Astrocyte (in vitro differentiated cells and primary cell): ENCODE results near the gene SNCA. TPM values are rescaled to one million over a fixed set of nuclear protein-coding genes. Genes with fewer than 3 reads are reported as not detected.
A peak's percentile ranks its signal among the peaks of the same experiment; 100 is the strongest.

Source experiments
- DNase-seq: peaks from one replicate; pipeline ENCODE4 v3.0.0-alpha.2; 2010; ENCODE audit warnings: low read depth
- FAIRE-seq: peaks from 2 replicates; lab custom pipeline; 2011; peaks lifted over from hg19 to GRCh38; lab: Jason Lieb, UNC
- H2AFZ ChIP-seq: 2 replicates; pipeline ENCODE4 v1.6.0; 2012; ENCODE audit warnings: low read depth, low read length, inconsistent platforms
- H3K27ac ChIP-seq: 2 replicates; pipeline ENCODE4 v1.5.1; 2011; ENCODE audit warnings: low read depth, low read length, inconsistent platforms
- H3K27me3 ChIP-seq: 2 replicates; pipeline ENCODE4 v1.6.0; 2011; ENCODE audit warnings: low read length, inconsistent platforms; ENCODE audit not compliant: insufficient read depth
- H3K36me3 ChIP-seq: 2 replicates; pipeline ENCODE4 v1.5.1; 2011; ENCODE audit warnings: low read length, inconsistent platforms; ENCODE audit not compliant: insufficient read depth
- H3K4me1 ChIP-seq: 2 replicates; pipeline ENCODE4 v1.5.1; 2011; ENCODE audit warnings: low read length, inconsistent platforms; ENCODE audit not compliant: insufficient read depth
- H3K4me2 ChIP-seq: 2 replicates; pipeline ENCODE4 v1.6.0; 2012; ENCODE audit warnings: low read length, inconsistent platforms
- H3K4me3 ChIP-seq: 2 replicates; pipeline ENCODE4 v1.5.1; 2011; ENCODE audit warnings: low read depth, mild to moderate bottlenecking, low read length, inconsistent platforms; ENCODE audit not compliant: insufficient read depth
- H3K79me2 ChIP-seq: 2 replicates; pipeline ENCODE4 v1.6.0; 2012; ENCODE audit warnings: mild to moderate bottlenecking, low read length, inconsistent platforms; ENCODE audit not compliant: insufficient read depth
- H3K9ac ChIP-seq: 2 replicates; pipeline ENCODE4 v1.6.0; 2012; ENCODE audit warnings: mild to moderate bottlenecking, low read length, inconsistent platforms
- H3K9me3 ChIP-seq: 2 replicates; pipeline ENCODE4 v1.5.1; 2012; ENCODE audit warnings: low read depth, mild to moderate bottlenecking, low read length, inconsistent platforms; ENCODE audit not compliant: insufficient read depth
- H4K20me1 ChIP-seq: 2 replicates; pipeline ENCODE4 v1.6.0; 2012; ENCODE audit warnings: low read length, inconsistent platforms; ENCODE audit not compliant: insufficient read depth
- H3K27ac Mint-ChIP-seq: one replicate; pipeline ENCODE4 v1.8.0; 2021; ENCODE audit warnings: mild to moderate bottlenecking, mixed read lengths; ENCODE audit not compliant: unreplicated experiment
- H3K27me3 Mint-ChIP-seq: one replicate; pipeline ENCODE4 v1.8.0; 2021; ENCODE audit warnings: low read depth, mixed read lengths; ENCODE audit not compliant: unreplicated experiment
- H3K36me3 Mint-ChIP-seq: one replicate; pipeline ENCODE4 v1.8.0; 2021; ENCODE audit warnings: low read depth, mixed read lengths; ENCODE audit not compliant: unreplicated experiment
- H3K4me1 Mint-ChIP-seq: one replicate; pipeline ENCODE4 v1.8.0; 2021; ENCODE audit warnings: low read depth, mixed read lengths; ENCODE audit not compliant: unreplicated experiment
- H3K4me3 Mint-ChIP-seq: one replicate; pipeline ENCODE4 v1.8.0; 2021; ENCODE audit warnings: mild to moderate bottlenecking, moderate library complexity, mixed read lengths; ENCODE audit not compliant: unreplicated experiment
- H3K9me3 Mint-ChIP-seq: one replicate; pipeline ENCODE4 v1.8.0; 2021; ENCODE audit warnings: mild to moderate bottlenecking, mixed read lengths; ENCODE audit not compliant: unreplicated experiment
- CTCF ChIP-seq: IDR thresholded peaks from 2 replicates; pipeline ENCODE4 v1.5.1; 2011; ENCODE audit warnings: low read depth, mild to moderate bottlenecking, inconsistent platforms, low read length, moderate library complexity; ENCODE audit not compliant: insufficient read depth
- EZH2 ChIP-seq: IDR thresholded peaks from 2 replicates; pipeline ENCODE4 v1.6.1; 2012; ENCODE audit warnings: mild to moderate bottlenecking, low read length, inconsistent platforms; ENCODE audit not compliant: insufficient read depth
- total RNA-seq: library from RNA; stranded (reverse); gene quantifications from 2 replicates; pipeline ENCODE4 v1.2.1, GENCODE V29; 2021

Gene SNCA
- total RNA-seq, 1 donor from 2014 or later, result 27.3 TPM

DNA sequence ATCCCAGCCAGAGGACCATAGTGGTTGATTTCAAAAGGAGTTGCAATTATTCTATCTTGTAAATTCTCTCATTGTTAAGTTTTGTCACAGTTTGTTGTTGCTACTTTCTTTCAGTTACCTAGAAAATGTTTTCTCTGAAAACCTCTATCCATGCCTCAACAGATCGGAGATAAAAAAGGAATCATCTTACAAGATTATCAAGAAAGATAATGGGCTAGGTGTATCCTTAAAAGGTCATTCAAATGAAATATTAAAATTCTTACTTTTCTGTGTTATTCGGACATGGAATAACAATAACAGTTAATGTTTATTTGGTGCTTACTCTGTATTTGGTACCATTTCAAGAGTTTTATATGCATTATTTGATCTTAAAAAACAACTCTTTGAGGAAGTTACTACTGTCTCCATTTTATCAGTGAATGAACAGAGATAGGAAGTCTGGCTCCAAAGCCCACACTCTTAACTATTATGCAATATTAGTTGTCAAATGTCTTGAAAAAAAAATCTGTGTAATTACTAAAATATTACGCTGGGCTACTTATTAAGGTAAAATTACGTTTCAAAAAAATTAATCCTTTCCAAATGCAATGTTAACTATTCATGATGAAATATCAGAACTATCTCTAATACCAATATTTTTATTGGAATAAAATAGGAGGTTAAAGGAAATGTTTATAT lies 97.5 kb downstream of the SNCA start:
- Mint-ChIP-seq H3K4me1 (no peaks in the 10 kb centered on the region), H3K27me3 (no peaks in the 10 kb centered on the region), H3K36me3 (no peaks in the 10 kb centered on the region), H3K27ac (no peak overlapping the region), H3K9me3 (no peaks in the 10 kb centered on the region), H3K4me3 (no peak overlapping the region)
- H3K9me3 ChIP-seq, result no peaks in the 10 kb centered on the region
- H3K4me2 ChIP-seq, result no peak overlapping the region
- no peak for DNase-seq
- no peaks in the 10 kb centered on the region for H3K79me2 ChIP-seq
- H3K36me3 ChIP-seq, result no peaks in the 10 kb centered on the region
- TF ChIP-seq EZH2 (no peak), CTCF (no peak)
- FAIRE-seq, result no peak
- no peak overlapping the region for H2AFZ ChIP-seq
- H3K27me3 ChIP-seq, result no peaks in the 10 kb centered on the region
- H4K20me1 ChIP-seq, result no peaks in the 10 kb centered on the region
- no peak overlapping the region for H3K4me3 ChIP-seq
- no peaks in the 10 kb centered on the region for H3K4me1 ChIP-seq
- H3K27ac ChIP-seq, result no peak overlapping the region
- no peak overlapping the region for H3K9ac ChIP-seq

DNA sequence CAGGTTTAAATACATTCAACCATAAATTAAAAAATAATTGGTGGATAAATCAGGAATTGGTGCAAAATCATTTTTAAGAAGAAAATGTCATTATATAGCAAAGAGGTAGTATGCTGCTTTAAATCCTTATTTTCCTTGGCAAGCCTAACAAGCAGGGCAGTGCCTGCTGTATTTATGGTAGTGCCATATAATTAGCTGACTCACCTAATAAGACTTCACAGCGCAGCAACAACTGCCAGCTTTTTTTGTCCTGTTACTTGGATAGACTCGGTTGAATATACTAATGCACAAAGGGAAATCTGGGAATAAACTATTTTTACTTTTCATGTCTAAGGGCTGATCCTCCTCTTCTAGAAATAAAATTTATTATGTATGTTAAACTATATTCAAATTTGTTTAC lies 99.1 kb downstream of the SNCA start:
- TF ChIP-seq EZH2 (no peak), CTCF (no peak)
- no peaks in the 10 kb centered on the region for H3K9me3 ChIP-seq
- H2AFZ ChIP-seq, result no peak overlapping the region
- H3K36me3 ChIP-seq, result no peaks in the 10 kb centered on the region
- Mint-ChIP-seq H3K36me3 (no peaks in the 10 kb centered on the region), H3K4me3 (no peak overlapping the region), H3K27me3 (no peaks in the 10 kb centered on the region), H3K27ac (no peak overlapping the region), H3K4me1 (no peaks in the 10 kb centered on the region), H3K9me3 (no peaks in the 10 kb centered on the region)
- H3K27me3 ChIP-seq, result no peaks in the 10 kb centered on the region
- no peak overlapping the region for H3K9ac ChIP-seq
- no peak for FAIRE-seq
- H4K20me1 ChIP-seq, result no peaks in the 10 kb centered on the region
- no peak overlapping the region for H3K4me3 ChIP-seq
- peak; percentile 51 for DNase-seq
- no peaks in the 10 kb centered on the region for H3K4me1 ChIP-seq
- no peaks in the 10 kb centered on the region for H3K79me2 ChIP-seq
- no peak overlapping the region for H3K27ac ChIP-seq
- no peak overlapping the region for H3K4me2 ChIP-seq

DNA sequence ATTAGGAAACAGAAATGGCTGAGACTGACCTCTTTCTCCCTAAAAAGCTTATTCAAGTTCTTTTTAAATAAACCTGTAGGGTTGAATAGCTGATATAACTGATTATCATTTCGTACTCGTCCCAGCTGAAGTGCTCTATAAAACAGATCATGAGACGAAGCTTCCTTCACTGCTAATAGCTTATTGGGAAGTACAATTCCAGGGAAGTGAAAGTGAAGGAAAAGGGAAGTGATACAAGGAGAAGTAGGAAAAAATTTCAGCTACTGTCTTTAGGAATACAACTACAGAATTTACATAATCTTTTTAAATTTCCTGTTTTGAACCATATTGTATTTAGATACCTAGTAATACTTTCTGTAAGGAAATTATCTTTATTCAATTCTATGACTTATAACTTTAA lies 103.0 kb downstream of the SNCA start:
- no peaks in the 10 kb centered on the region for H3K36me3 Mint-ChIP-seq
- H3K9me3 Mint-ChIP-seq, result no peaks in the 10 kb centered on the region
- H3K9ac ChIP-seq, result no peak overlapping the region
- H3K27me3 Mint-ChIP-seq, result no peaks in the 10 kb centered on the region
- FAIRE-seq (no peak), DNase-seq (no peak)
- no peak overlapping the region for H3K27ac Mint-ChIP-seq
- no peaks in the 10 kb centered on the region for H3K36me3 ChIP-seq
- H3K79me2 ChIP-seq, result no peaks in the 10 kb centered on the region
- no peaks in the 10 kb centered on the region for H4K20me1 ChIP-seq
- no peak overlapping the region for H3K4me3 Mint-ChIP-seq
- TF ChIP-seq EZH2, result no peak
- TF ChIP-seq CTCF, result no peak
- H3K9me3 ChIP-seq, result no peaks in the 10 kb centered on the region
- no peak overlapping the region for H3K27ac ChIP-seq
- no peaks in the 10 kb centered on the region for H3K4me1 ChIP-seq
- H3K4me2 ChIP-seq, result no peak overlapping the region
- H3K4me1 Mint-ChIP-seq, result no peaks in the 10 kb centered on the region
- H3K27me3 ChIP-seq, result no peaks in the 10 kb centered on the region
- H2AFZ ChIP-seq, result no peak overlapping the region
- H3K4me3 ChIP-seq, result no peak overlapping the region
